H1 (cell line): ENCODE measurements around the gene NR2E1. TPM values are rescaled to one million over a fixed set of nuclear protein-coding genes. Genes with fewer than 3 reads are reported as not detected.

ENCODE experiments used
- CTCF ChIA-PET: fragments of 300-600 bp; sonication (Branson Sonifier 250); formaldehyde crosslinking; loops from one replicate; lab custom pipeline; 2021; ENCODE audit not compliant: partially characterized antibody; lab: Charles Lee
- POLR2A ChIA-PET: fragments of 300-600 bp; sonication (Branson Sonifier 250); formaldehyde crosslinking; loops from one replicate; lab custom pipeline; 2021; ENCODE audit warnings: inconsistent platforms; ENCODE audit not compliant: partially characterized antibody; lab: Charles Lee
- DNase-seq, 2 experiments: peaks; one replicate each; pipeline versions ENCODE4 v3.0.0 to v3.0.0-alpha.2; 2010 to 2022; ENCODE audit warnings: low spot score in 2 of 2, low read depth in 1 of 2, mixed read lengths in 1 of 2
- FAIRE-seq: peaks from 2 replicates; lab custom pipeline; 2011; peaks lifted over from hg19 to GRCh38; lab: Jason Lieb, UNC
- H2AFZ ChIP-seq: 2 replicates; pipeline ENCODE4 v1.8.1; 2012; ENCODE audit warnings: low read length, inconsistent platforms
- H2AK5ac ChIP-seq: 2 replicates; pipeline ENCODE4 v1.6.1; 2013; ENCODE audit warnings: low read depth, low read length
- H2BK120ac ChIP-seq: replicated peaks from 2 replicates; pipeline ENCODE3; 2013; ENCODE audit warnings: low read depth, low read length, inconsistent platforms
- H2BK12ac ChIP-seq: 2 replicates; pipeline ENCODE4 v1.6.1; 2013; ENCODE audit warnings: low read depth, low read length
- H2BK15ac ChIP-seq: 2 replicates; pipeline ENCODE4 v1.6.1; 2013; ENCODE audit warnings: low read length
- H2BK20ac ChIP-seq: 2 replicates; pipeline ENCODE4 v1.6.1; 2013; ENCODE audit warnings: low read length
- H2BK5ac ChIP-seq: 2 replicates; pipeline ENCODE4 v1.6.1; 2013; ENCODE audit warnings: low read depth, low read length
- H3K14ac ChIP-seq: 2 replicates; pipeline ENCODE4 v1.6.1; 2013; ENCODE audit warnings: inconsistent platforms; ENCODE audit not compliant: insufficient read length
- H3K18ac ChIP-seq: 2 replicates; pipeline ENCODE4 v1.6.1; 2013; ENCODE audit warnings: low read length; ENCODE audit errors: extremely low read depth
- H3K23ac ChIP-seq: 2 replicates; pipeline ENCODE4 v1.6.1; 2013; ENCODE audit warnings: inconsistent platforms; ENCODE audit not compliant: insufficient read length
- H3K23me2 ChIP-seq: 2 replicates; pipeline ENCODE4 v1.6.1; 2013; ENCODE audit warnings: low read depth, low read length
- H3K27ac ChIP-seq: 2 replicates; pipeline ENCODE4 v1.6.1; 2011; ENCODE audit warnings: low read depth, low read length, inconsistent platforms
- H3K27me3 ChIP-seq, 4 experiments: replicated peaks in 1 of 4; 1 replicate in 1 of 4; 2 replicates in 3 of 4; pipeline versions ENCODE4 v1.6.1 to v1.8.1; 2011 to 2013; ENCODE audit warnings: low read length in 3 of 4, mild to moderate bottlenecking in 3 of 4, inconsistent platforms in 2 of 4, mixed read lengths in 2 of 4, moderate library complexity in 1 of 4; ENCODE audit not compliant: control insufficient read depth in 3 of 4, insufficient read depth in 3 of 4; ENCODE audit errors: extremely low read depth in 1 of 4
- H3K36me3 ChIP-seq, 4 experiments: 2 replicates each; pipeline versions ENCODE4 v1.6.1 to v1.8.1; 2011 to 2013; ENCODE audit warnings: mild to moderate bottlenecking in 4 of 4, low read length in 3 of 4, moderate library complexity in 2 of 4, control low read depth in 1 of 4, inconsistent platforms in 1 of 4; ENCODE audit not compliant: insufficient read depth in 4 of 4, control insufficient read depth in 2 of 4
- H3K4ac ChIP-seq: replicated peaks from 2 replicates; pipeline ENCODE3; 2013; ENCODE audit warnings: low read length, low read depth, mixed read lengths, inconsistent platforms; ENCODE audit not compliant: insufficient read length
- H3K4me1 ChIP-seq, 4 experiments: replicated peaks in 1 of 4; 1 replicate in 1 of 4; 2 replicates in 3 of 4; pipeline versions ENCODE4 v1.6.1 to v1.8.1; 2011 to 2013; ENCODE audit warnings: low read length in 3 of 4, inconsistent platforms in 2 of 4, mixed read lengths in 1 of 4; ENCODE audit not compliant: insufficient read depth in 4 of 4, control insufficient read depth in 3 of 4
- H3K4me2 ChIP-seq, 2 experiments: 2 replicates each; pipeline versions ENCODE4 v1.6.1 to v1.8.1; 2011 to 2013; ENCODE audit warnings: low read depth in 2 of 2, low read length in 2 of 2, control low read depth in 1 of 2, inconsistent platforms in 1 of 2, mild to moderate bottlenecking in 1 of 2; ENCODE audit not compliant: insufficient read depth in 1 of 2
- H3K4me3 ChIP-seq, 4 experiments: fragments of 200-600, 300-600 bp in 1 of 4; sonication (generic), shearing (Covaris generic), sonication (Bioruptor Twin) in 1 of 4; 2 replicates each; pipeline versions ENCODE4 v1.5.1 to v1.8.1; 2011 to 2016; ENCODE audit warnings: low read length in 4 of 4, low read depth in 3 of 4, control low read depth in 2 of 4, inconsistent platforms in 2 of 4, mild to moderate bottlenecking in 2 of 4, mixed read lengths in 1 of 4, moderate library complexity in 1 of 4; ENCODE audit not compliant: insufficient read depth in 2 of 4; ENCODE audit errors: extremely low read depth in 1 of 4
- H3K56ac ChIP-seq: replicated peaks from 2 replicates; pipeline ENCODE3; 2013; ENCODE audit warnings: low read depth, mild to moderate bottlenecking, mixed read lengths, low read length, inconsistent platforms; ENCODE audit not compliant: insufficient read length
- H3K79me1 ChIP-seq: 2 replicates; pipeline ENCODE4 v1.6.1; 2013; ENCODE audit warnings: low read depth, low read length, control low read depth
- H3K79me2 ChIP-seq, 2 experiments: 2 replicates each; pipeline versions ENCODE4 v1.6.1 to v1.8.1; 2012 to 2013; ENCODE audit warnings: low read length in 2 of 2, mild to moderate bottlenecking in 2 of 2, inconsistent platforms in 1 of 2; ENCODE audit not compliant: insufficient read depth in 2 of 2, control insufficient read depth in 1 of 2
- H3K9ac ChIP-seq, 4 experiments: replicated peaks in 1 of 4; 1 replicate in 1 of 4; 2 replicates in 3 of 4; pipeline versions ENCODE4 v1.6.1 to v1.8.1; 2011 to 2013; ENCODE audit warnings: low read depth in 3 of 4, low read length in 3 of 4, control low read depth in 2 of 4, mild to moderate bottlenecking in 2 of 4, moderate library complexity in 2 of 4, inconsistent platforms in 1 of 4; ENCODE audit errors: extremely low read depth in 1 of 4
- H3K9me3 ChIP-seq, 2 experiments: 2 replicates each; pipeline versions ENCODE4 v1.6.1 to v1.8.1; 2012 to 2013; ENCODE audit warnings: mild to moderate bottlenecking in 2 of 2, moderate library complexity in 2 of 2, control low read depth in 1 of 2, inconsistent platforms in 1 of 2, low read depth in 1 of 2, low read length in 1 of 2, mixed read lengths in 1 of 2; ENCODE audit not compliant: insufficient read depth in 2 of 2
- H4K20me1 ChIP-seq, 2 experiments: replicated peaks in 1 of 2; 2 replicates each; pipeline versions ENCODE3 to v1.8.1; 2011 to 2013; ENCODE audit warnings: inconsistent platforms in 2 of 2, low read length in 2 of 2, mild to moderate bottlenecking in 1 of 2; ENCODE audit not compliant: insufficient read depth in 2 of 2, control insufficient read depth in 1 of 2
- H4K5ac ChIP-seq: 2 replicates; pipeline ENCODE4 v1.6.1; 2013; ENCODE audit warnings: low read length, low read depth, mixed read lengths, inconsistent platforms; ENCODE audit not compliant: insufficient read length
- H4K8ac ChIP-seq: 2 replicates; pipeline ENCODE4 v1.8.0; 2013; ENCODE audit warnings: mild to moderate bottlenecking, moderate library complexity, low read length, inconsistent platforms; ENCODE audit not compliant: insufficient read depth; ENCODE audit errors: extremely low read depth
- H4K91ac ChIP-seq: replicated peaks from 2 replicates; pipeline ENCODE3; 2013; ENCODE audit warnings: low read length, mixed read lengths, inconsistent platforms; ENCODE audit not compliant: insufficient read length
- BRCA1 ChIP-seq: IDR thresholded peaks from 2 replicates; pipeline ENCODE4 v1.6.1; 2012; ENCODE audit warnings: low read depth, low read length, improper control_type of control experiment
- CBX8 ChIP-seq: fragments of 300-800, 300-1000 bp; sonication (generic); IDR thresholded peaks from 2 replicates; pipeline ENCODE4 v1.7.1; 2016; ENCODE audit warnings: low read depth, low read length, borderline replicate concordance
- CHD1 ChIP-seq: IDR thresholded peaks from 2 replicates; pipeline ENCODE4 v1.6.1; 2012; ENCODE audit warnings: low read depth, low read length, improper control_type of control experiment
- EZH2 ChIP-seq: fragments of 200-600 bp; sonication (generic); IDR thresholded peaks from 2 replicates; pipeline ENCODE4 v1.7.1; 2012; ENCODE audit warnings: low read depth, mild to moderate bottlenecking, moderate library complexity, low read length, inconsistent platforms; ENCODE audit not compliant: severe bottlenecking
- NANOG ChIP-seq: IDR thresholded peaks from 2 replicates; pipeline ENCODE4 v1.6.1; 2011; ENCODE audit warnings: low read length, low read depth, mild to moderate bottlenecking, inconsistent platforms; ENCODE audit not compliant: insufficient read depth, poor library complexity, severe bottlenecking
- RFX5 ChIP-seq: IDR thresholded peaks from 2 replicates; pipeline ENCODE4 v1.6.1; 2011; ENCODE audit warnings: low read depth, low read length, improper control_type of control experiment, borderline replicate concordance
- RNF2 ChIP-seq: fragments of 200-900, 300-1000 bp; sonication (generic); IDR thresholded peaks from 2 replicates; pipeline ENCODE4 v1.7.1; 2016; ENCODE audit warnings: borderline replicate concordance, low read depth, mild to moderate bottlenecking, antibody characterized with exemption, low read length; ENCODE audit not compliant: poor library complexity, severe bottlenecking; ENCODE audit errors: missing control alignments
- RXRA ChIP-seq: IDR thresholded peaks from 2 replicates; pipeline ENCODE4 v1.6.1; 2011; ENCODE audit warnings: low read depth, mild to moderate bottlenecking, low read length, moderate library complexity; ENCODE audit not compliant: insufficient read depth
- SUZ12 ChIP-seq: fragments of 200-600 bp; sonication (generic); IDR thresholded peaks from 2 replicates; pipeline ENCODE4 v1.6.1; 2012; ENCODE audit warnings: mild to moderate bottlenecking, inconsistent platforms, low read length, moderate library complexity, mixed read lengths
- WGBS, 2 experiments: shearing (Covaris generic) in 1 of 2; methylation state at CpG; one replicate each; pipeline versions ENCODE4 v1.1.6 to v1.1.7; 2013 to 2015; ENCODE audit warnings: low lambda C conversion rate in 2 of 2, mixed read lengths in 2 of 2, inconsistent platforms in 1 of 2, low coverage in 1 of 2, missing lambda C conversion rate in 1 of 2; ENCODE audit not compliant: insufficient replicate concordance in 2 of 2, insufficient coverage in 1 of 2, insufficient read length in 1 of 2; ENCODE audit errors: extremely low coverage in 1 of 2, missing lambda C conversion rate in 1 of 2; 5-methylcytosine and 5-hydroxymethylcytosine counted together
- polyA plus RNA-seq, 7 experiments: library from polyadenylated mRNA; depleted of rRNA in 3 of 7; stranded (reverse) in 5 of 7; unstranded in 2 of 7; fragments of >200 nt in 5 of 7; fragments of 200-250 nt in 2 of 7; gene quantifications; 1 replicate in 5 of 7; 2 replicates in 1 of 7; 4 replicates in 1 of 7; pipeline versions ENCODE4 v1.2.1 to v1.2.3, GENCODE V29; 2011 to 2013; ENCODE audit warnings: missing spikeins in 2 of 7, mixed read lengths in 2 of 7
- total RNA-seq: library from RNA; stranded (reverse); fragmentation: NEBNext Ultra II Directional; extraction: Animal tissue kit (Norgen Biotek cat#: 25700); gene quantifications from 2 replicates; pipeline ENCODE4 v1.2.1, GENCODE V29; 2021

NR2E1 gene
- total and polyA plus RNA-seq, 2 of the 8 experiments (the other 6 are each of a cell fraction or from before 2014, with no cell fraction given), result not detected

DNA sequence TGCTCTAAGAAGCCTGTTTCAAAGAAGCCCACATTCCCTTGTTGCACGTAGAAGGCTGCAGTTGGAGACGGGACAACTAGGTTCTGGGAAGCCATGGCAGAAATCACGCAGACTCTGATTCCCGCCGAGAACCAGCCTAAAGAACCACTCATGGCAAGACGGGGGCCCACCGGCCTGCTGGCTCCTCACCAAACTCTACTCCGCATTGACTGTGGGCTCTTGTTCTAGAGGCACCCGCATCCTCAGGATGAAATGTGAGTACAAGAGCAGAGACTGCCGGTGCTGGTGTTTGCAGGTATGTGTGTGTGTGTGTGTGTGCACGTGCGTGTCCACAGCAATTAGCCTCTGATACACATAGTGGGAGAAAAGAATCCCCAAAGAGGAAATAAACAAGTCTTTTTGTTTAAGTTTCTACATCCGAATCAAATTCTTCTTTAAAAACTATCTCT is 42.3 kb upstream of the NR2E1 start:
- no peak overlapping the region for H3K4ac ChIP-seq
- no peak overlapping the region for H3K27ac ChIP-seq
- H2BK5ac ChIP-seq, result no peak overlapping the region
- H3K4me2 ChIP-seq, result 0 out of 4 replicates have a peak overlapping the region, but pooled peaks of 1 of the 2 experiments have one; percentile 16
- DNase-seq (no peak), FAIRE-seq (no peak)
- H3K23me2 ChIP-seq, result peaks cover 7% of the 10 kb centered on the region
- 0 out of 2 replicates have a peak, but pooled peaks cover 2% of the 10 kb centered on the region for H3K79me1 ChIP-seq
- no peaks in the 10 kb centered on the region for H3K79me2 ChIP-seq
- H3K36me3 ChIP-seq, result peaks cover 0 to 2% (median 0%) of the 10 kb centered on the region in 4 experiments; a peak in 1 of 8 replicates
- no peak overlapping the region for H4K8ac ChIP-seq
- peaks cover 7 to 17% (median 9%) of the 10 kb centered on the region in 4 experiments for H3K4me1 ChIP-seq
- H2BK120ac ChIP-seq, result no peak overlapping the region
- no peak overlapping the region for H3K4me3 ChIP-seq
- H2BK15ac ChIP-seq, result no peak overlapping the region
- H3K18ac ChIP-seq, result no peak overlapping the region
- no peak overlapping the region for H3K14ac ChIP-seq
- H3K9ac ChIP-seq, result no peak overlapping the region
- no peak overlapping the region for H2BK20ac ChIP-seq
- POLR2A ChIA-PET, result interaction anchor here (0.7 to 2.2 kb wide), 3 partner anchors 9 to 39 kb away, joined by 3 to 7 read pairs (median 4); no protein-coding TSS in a partner anchor
- 21% methylated on average over 13 of the region's 13 CpGs; no CpG with 5 or more reads in 1 of the 2 experiments for WGBS, 2 experiments
- no peak overlapping the region for H3K23ac ChIP-seq
- peaks cover 5 to 11% of the 10 kb centered on the region in 2 experiments for H4K20me1 ChIP-seq
- no peak overlapping the region for H3K56ac ChIP-seq
- H4K91ac ChIP-seq, result no peak overlapping the region
- H2AFZ ChIP-seq, result no peak overlapping the region
- TF ChIP-seq CBX8 (peak; percentile 61; the same call in 1 of the 2 replicates), SUZ12 (peak; percentile 84; the same call in 1 of the 2 replicates), RNF2 (peak; percentile 74), BRCA1 (no peak), NANOG (no peak), RFX5 (no peak), RXRA (no peak), EZH2 (peak; percentile 88), CHD1 (no peak)
- H2AK5ac ChIP-seq, result no peak overlapping the region
- no peak overlapping the region for H4K5ac ChIP-seq
- no peaks in the 10 kb centered on the region for H3K9me3 ChIP-seq
- no peak overlapping the region for H2BK12ac ChIP-seq
- peaks cover 64 to 86% (median 82%) of the 10 kb centered on the region in 4 experiments for H3K27me3 ChIP-seq
- CTCF ChIA-PET, result interaction anchor here (0.9 to 1.6 kb wide), 5 partner anchors 9 to 52 kb away, joined by 3 to 10 read pairs (median 6); no protein-coding TSS in a partner anchor
